ENCODE results near the gene ADAMTS13. TPM values are rescaled to one million over a fixed set of nuclear protein-coding genes. Genes with fewer than 3 reads are reported as not detected.

Gene ADAMTS13
- total RNA-seq, 2 donors from 2014 or later: 2.0 to 2.4 TPM

DNA sequence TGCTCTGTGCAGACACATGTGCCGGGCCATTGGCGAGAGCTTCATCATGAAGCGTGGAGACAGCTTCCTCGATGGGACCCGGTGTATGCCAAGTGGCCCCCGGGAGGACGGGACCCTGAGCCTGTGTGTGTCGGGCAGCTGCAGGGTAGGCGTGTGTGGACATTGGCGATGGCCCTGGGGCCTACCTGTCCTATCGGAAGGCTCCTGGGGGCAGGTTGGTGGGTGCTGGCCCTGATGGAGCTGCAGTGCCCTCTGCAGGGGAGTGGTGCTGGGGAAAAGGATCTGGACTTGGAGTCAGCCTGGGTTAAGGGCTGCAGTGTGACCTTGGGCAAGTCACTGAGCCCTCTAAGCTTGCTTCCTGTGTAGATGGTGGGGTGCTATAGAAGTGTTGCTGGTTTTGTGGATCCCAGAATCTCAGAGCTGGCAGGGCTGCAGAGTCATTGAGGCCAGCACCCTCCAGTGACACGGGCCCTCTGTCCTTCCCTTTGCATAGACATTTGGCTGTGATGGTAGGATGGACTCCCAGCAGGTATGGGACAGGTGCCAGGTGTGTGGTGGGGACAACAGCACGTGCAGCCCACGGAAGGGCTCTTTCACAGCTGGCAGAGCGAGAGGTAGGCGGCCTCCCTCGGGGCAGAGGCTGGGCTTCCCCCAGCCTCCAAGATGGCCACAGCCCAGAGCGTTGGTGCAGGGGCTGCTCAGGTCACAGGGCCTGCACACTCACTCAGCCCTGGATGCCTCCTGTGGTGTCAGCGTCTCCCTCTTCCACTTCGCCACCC is 15.8 kb downstream of the ADAMTS13 start:
- TF ChIP-seq, protein P1, sequence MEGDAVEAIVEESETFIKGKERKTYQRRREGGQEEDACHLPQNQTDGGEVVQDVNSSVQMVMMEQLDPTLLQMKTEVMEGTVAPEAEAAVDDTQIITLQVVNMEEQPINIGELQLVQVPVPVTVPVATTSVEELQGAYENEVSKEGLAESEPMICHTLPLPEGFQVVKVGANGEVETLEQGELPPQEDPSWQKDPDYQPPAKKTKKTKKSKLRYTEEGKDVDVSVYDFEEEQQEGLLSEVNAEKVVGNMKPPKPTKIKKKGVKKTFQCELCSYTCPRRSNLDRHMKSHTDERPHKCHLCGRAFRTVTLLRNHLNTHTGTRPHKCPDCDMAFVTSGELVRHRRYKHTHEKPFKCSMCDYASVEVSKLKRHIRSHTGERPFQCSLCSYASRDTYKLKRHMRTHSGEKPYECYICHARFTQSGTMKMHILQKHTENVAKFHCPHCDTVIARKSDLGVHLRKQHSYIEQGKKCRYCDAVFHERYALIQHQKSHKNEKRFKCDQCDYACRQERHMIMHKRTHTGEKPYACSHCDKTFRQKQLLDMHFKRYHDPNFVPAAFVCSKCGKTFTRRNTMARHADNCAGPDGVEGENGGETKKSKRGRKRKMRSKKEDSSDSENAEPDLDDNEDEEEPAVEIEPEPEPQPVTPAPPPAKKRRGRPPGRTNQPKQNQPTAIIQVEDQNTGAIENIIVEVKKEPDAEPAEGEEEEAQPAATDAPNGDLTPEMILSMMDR (IDR thresholded peaks at IDR 0.05): no peak
- no peak for DNase-seq (ENCODE audit: low spot score)
- Histone ChIP-seq H3K27me3 (no peaks in the 10 kb centered on the region), H3K4me3 (no peak overlapping the region), H3K9me3 (no peaks in the 10 kb centered on the region), H3K36me3 (no peaks in the 10 kb centered on the region), H3K4me1 (no peaks in the 10 kb centered on the region), H3K27ac (no peak overlapping the region)

DNA sequence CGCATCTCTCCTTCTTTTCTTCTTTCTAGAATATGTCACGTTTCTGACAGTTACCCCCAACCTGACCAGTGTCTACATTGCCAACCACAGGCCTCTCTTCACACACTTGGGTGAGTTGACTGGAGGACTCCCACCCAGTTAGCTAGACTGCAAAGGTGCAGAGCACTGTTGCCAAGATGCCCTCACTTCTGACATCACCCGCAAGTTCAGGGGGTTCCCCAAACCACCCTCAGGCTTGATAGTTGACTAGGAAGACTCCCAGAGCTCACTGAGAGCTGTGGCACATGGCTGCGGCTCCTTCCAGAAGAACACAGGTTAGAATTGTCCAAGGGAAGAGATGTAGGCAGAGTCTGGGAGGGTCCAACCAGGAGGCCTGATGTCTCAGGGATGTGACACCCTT is 17.2 kb downstream of the ADAMTS13 start:
- Histone ChIP-seq H3K27me3 (no peaks in the 10 kb centered on the region), H3K36me3 (no peaks in the 10 kb centered on the region), H3K27ac (no peak overlapping the region), H3K9me3 (no peaks in the 10 kb centered on the region), H3K4me3 (no peak overlapping the region), H3K4me1 (no peaks in the 10 kb centered on the region)
- TF ChIP-seq, protein P1 (IDR thresholded peaks at IDR 0.05): no peak
- no peak for DNase-seq (ENCODE audit: low spot score)

DNA sequence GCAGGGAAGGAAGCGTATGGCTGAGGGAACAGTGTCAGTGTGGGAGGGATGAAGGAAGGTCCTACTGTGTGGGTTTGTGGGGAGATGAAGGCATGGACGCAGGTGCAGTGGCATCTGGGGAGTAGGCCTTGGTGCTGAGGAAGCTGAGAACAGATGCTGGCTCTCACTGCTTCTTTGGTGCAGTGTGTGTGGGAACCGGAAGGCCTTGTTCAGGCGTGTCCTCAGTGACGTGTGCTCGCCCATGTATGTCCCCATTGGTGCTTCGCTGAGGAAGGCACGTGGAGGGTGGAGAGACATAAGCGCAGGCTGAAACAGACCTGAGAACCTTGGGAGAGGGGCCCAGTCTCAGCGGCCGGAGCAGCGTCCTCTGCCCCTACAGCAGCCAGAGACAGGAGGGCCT is 18.7 kb downstream of the ADAMTS13 start:
- H3K27ac ChIP-seq: no peak overlapping the region
- H3K9me3 ChIP-seq: no peaks in the 10 kb centered on the region
- no peak for DNase-seq (ENCODE audit: low spot score)
- H3K4me1 ChIP-seq: no peaks in the 10 kb centered on the region
- no peak overlapping the region for H3K4me3 ChIP-seq
- no peaks in the 10 kb centered on the region for H3K27me3 ChIP-seq
- TF ChIP-seq, protein P1 (IDR thresholded peaks at IDR 0.05): no peak
- H3K36me3 ChIP-seq: no peaks in the 10 kb centered on the region

GRCh38 chr9:133441571-133441970 is 19.4 kb downstream of the ADAMTS13 start:
- no peaks in the 10 kb centered on the region for H3K9me3 ChIP-seq

DNA sequence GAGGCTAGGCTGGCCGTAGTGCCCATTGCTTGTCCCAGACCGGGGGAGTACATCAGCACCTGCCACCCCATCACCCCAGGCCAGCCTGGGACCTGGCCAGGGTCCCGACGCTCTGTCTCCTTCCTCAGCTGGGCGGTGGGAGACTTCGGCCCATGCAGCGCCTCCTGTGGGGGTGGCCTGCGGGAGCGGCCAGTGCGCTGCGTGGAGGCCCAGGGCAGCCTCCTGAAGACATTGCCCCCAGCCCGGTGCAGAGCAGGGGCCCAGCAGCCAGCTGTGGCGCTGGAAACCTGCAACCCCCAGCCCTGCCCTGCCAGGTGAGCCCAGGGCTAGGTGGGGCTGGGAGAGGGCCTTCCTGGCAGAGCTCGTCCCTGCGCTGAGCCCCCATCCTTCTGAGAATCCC is 21.1 kb downstream of the ADAMTS13 start:
- TF ChIP-seq, protein P1 (IDR thresholded peaks at IDR 0.05): no peak
- DNase-seq (ENCODE audit: low spot score): no peak

More at GRCh38 chr9:133441571-133441970, 19.4 kb downstream of the ADAMTS13 start:
- no peak overlapping the region for H3K27ac ChIP-seq
- no peaks in the 10 kb centered on the region for H3K36me3 ChIP-seq
- no peaks in the 10 kb centered on the region for H3K4me1 ChIP-seq
- no peak overlapping the region for H3K4me3 ChIP-seq
- DNase-seq (ENCODE audit: low spot score): no peak
- TF ChIP-seq, protein P1 (IDR thresholded peaks at IDR 0.05): no peak
- no peaks in the 10 kb centered on the region for H3K27me3 ChIP-seq

GRCh38 chr9:133443982-133444381 is 21.8 kb downstream of the ADAMTS13 start:
- Histone ChIP-seq H3K27me3 (no peaks in the 10 kb centered on the region), H3K36me3 (no peaks in the 10 kb centered on the region), H3K9me3 (no peaks in the 10 kb centered on the region), H3K27ac (no peak overlapping the region), H3K4me3 (no peak overlapping the region), H3K4me1 (no peaks in the 10 kb centered on the region)
- TF ChIP-seq, protein P1 (IDR thresholded peaks at IDR 0.05): no peak
- DNase-seq (ENCODE audit: low spot score): no peak

More for the DNA sequence above, 21.1 kb downstream of the ADAMTS13 start:
- H3K27ac ChIP-seq: no peak overlapping the region
- H3K9me3 ChIP-seq: no peaks in the 10 kb centered on the region
- no peak overlapping the region for H3K4me3 ChIP-seq
- no peaks in the 10 kb centered on the region for H3K4me1 ChIP-seq
- H3K36me3 ChIP-seq: no peaks in the 10 kb centered on the region
- H3K27me3 ChIP-seq: no peaks in the 10 kb centered on the region

Measured in right atrium auricular region (tissue), 2 donors.